NCI-H187 (cell line): Measurements from ENCODE around the gene CEP170B.
"Not testable (repeated sequence)": the region's sequence is repeated elsewhere in the genome, so short reads cannot be mapped to it uniquely, and the experiment has no call there.

Experiments
- DNase-seq, 2 experiments: peaks; one replicate each; lab custom pipeline; 2025; lab: John Stamatoyannopoulos, UW

CEP170B gene

DNA sequence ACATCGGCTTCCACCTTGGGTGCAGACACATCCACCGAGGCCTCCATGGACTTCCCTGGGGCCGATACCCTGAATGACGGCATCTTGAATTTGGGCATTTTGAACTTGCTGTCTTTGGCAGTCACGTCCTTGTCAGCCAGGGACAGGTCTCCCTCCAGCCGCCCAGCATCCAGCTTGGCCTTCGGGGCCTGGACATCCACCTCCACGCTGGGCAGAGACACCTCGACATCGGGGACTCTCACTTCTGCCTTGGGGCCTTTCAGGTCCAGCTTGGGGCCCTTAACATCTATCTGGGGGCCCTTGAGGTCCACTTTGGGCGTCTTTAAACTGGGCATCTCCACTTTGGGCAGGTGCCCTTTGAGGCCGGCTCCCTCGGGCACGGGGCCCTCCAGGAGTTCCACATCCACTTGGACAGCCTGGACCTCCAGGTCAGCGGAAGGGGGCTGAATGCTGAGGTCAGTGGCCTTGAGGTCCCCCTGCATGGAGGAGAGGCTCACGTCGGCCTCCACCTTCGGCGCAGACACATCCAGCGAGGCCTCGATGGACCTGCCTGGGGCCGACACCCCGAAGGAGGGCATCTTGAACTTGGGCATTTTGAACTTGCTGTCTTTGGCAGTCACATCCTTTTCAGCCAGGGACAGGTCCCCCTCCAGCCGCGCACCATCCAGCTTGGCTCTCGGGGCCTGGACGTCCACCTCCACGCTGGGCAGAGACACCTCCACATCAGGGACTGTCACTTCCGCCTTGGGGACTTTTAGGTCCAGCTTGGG, 79.6 kb downstream of the CEP170B start:
- not testable (repeated sequence) for DNase-seq

DNA sequence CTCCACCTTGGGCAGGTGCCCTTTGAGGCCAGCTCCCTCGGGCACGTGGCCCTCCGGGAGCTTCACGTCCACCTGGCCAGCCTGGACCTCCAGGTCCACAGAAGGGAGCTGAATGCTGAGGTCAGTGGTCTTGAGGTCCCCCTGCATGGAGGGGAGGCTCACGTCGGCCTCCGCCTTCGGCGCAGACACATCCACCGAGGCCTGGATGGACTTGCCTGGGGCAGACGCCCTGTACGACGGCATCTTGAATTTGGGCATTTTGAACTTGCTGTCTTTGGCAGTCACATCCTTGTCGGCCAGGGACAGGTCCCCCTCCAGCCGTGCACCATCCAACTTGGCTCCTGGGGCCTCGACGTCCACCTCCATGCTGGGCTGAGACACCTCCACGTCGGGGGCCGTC, 80.2 kb downstream of the CEP170B start:
- not testable (repeated sequence) for DNase-seq
